Prostate gland (tissue), 2 donors: Measurements from ENCODE around the gene REG4.

Experiments
- CTCF ChIP-seq, 4 experiments: fragments of 200-600 bp in 2 of 4; fragments of 450-650 bp in 2 of 4; sonication (generic) in 2 of 4; IDR thresholded peaks; 1 replicate in 3 of 4; 2 replicates in 1 of 4; pipeline ENCODE4 v1.5.1; 2016 to 2019; ENCODE audit warnings: antibody characterized with exemption in 4 of 4, mild to moderate bottlenecking in 2 of 4, moderate library complexity in 2 of 4
- POLR2A ChIP-seq: fragments of 450-650 bp; IDR thresholded peaks from one replicate; pipeline ENCODE4 v1.6.1; 2016; ENCODE audit warnings: antibody characterized with exemption, mild to moderate bottlenecking

DNA sequence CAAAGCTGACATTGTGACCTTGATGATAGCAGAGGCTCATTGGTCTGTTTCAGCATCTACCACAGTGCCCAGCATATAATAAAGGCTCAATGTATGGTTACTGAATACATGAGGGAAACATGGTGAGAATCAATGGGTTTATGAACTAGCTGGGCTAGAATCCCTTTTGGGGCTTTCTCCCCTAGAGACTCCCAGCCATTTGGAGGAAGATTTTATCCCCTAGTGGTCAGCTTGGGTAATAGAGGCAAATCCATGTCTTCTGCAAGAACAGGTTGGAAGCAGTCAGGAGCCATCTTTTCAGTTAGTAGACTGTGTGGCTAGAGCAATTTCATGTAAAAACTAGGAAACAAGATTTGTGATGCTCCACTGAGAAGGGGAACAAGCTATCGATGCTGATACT, 15.8 kb upstream of the REG4 start:
- peak in 1 of 4 experiments; percentile 17 for TF ChIP-seq CTCF (IDR thresholded peaks at IDR 0.05)
- no peak for TF ChIP-seq POLR2A
